H9 (cell line): ENCODE measurements around the gene COX17. TPM values are rescaled to one million over a fixed set of nuclear protein-coding genes. Genes with fewer than 3 reads are reported as not detected.

Experiments
- DNase-seq: peaks from one replicate; pipeline ENCODE4 v3.0.0-alpha.2; 2017
- H2AFZ ChIP-seq: one replicate; pipeline ENCODE4 v1.6.1; 2013; ENCODE audit warnings: mild to moderate bottlenecking, low read length, control low read depth, moderate library complexity
- H2AK5ac ChIP-seq: 2 replicates; pipeline ENCODE4 v1.6.1; 2013; ENCODE audit warnings: low read length, control low read depth, mixed read lengths; ENCODE audit not compliant: insufficient read length
- H2BK120ac ChIP-seq: one replicate; pipeline ENCODE4 v1.6.1; 2013; ENCODE audit warnings: low read depth, mild to moderate bottlenecking, low read length, control low read depth, inconsistent platforms; ENCODE audit not compliant: poor library complexity, severe bottlenecking
- H2BK12ac ChIP-seq: 2 replicates; pipeline ENCODE4 v1.6.1; 2013; ENCODE audit warnings: low read length, control low read depth, mixed read lengths, low read depth; ENCODE audit not compliant: insufficient read length
- H2BK15ac ChIP-seq: 2 replicates; pipeline ENCODE4 v1.6.1; 2013; ENCODE audit warnings: low read depth, low read length, control low read depth
- H2BK20ac ChIP-seq: one replicate; pipeline ENCODE4 v1.6.1; 2013; ENCODE audit warnings: low read depth, mild to moderate bottlenecking, low read length, control low read depth, inconsistent platforms; ENCODE audit not compliant: poor library complexity, severe bottlenecking
- H2BK5ac ChIP-seq: 2 replicates; pipeline ENCODE4 v1.6.1; 2013; ENCODE audit warnings: low read length, control low read depth, mixed read lengths; ENCODE audit not compliant: insufficient read length
- H3K14ac ChIP-seq: 2 replicates; pipeline ENCODE4 v1.6.1; 2013; ENCODE audit warnings: low read length, control low read depth; ENCODE audit not compliant: insufficient read depth
- H3K18ac ChIP-seq: 2 replicates; pipeline ENCODE4 v1.6.1; 2013; ENCODE audit warnings: low read depth, mild to moderate bottlenecking, mixed read lengths, low read length, control low read depth; ENCODE audit not compliant: insufficient read length
- H3K23ac ChIP-seq: 2 replicates; pipeline ENCODE4 v1.6.1; 2013; ENCODE audit warnings: low read length, control low read depth, mixed read lengths, low read depth; ENCODE audit not compliant: insufficient read length
- H3K23me2 ChIP-seq: 2 replicates; pipeline ENCODE4 v1.6.1; 2013; ENCODE audit warnings: low read depth, mild to moderate bottlenecking, mixed read lengths, low read length, control low read depth; ENCODE audit not compliant: insufficient read length, poor library complexity, severe bottlenecking
- H3K27ac ChIP-seq: 2 replicates; pipeline ENCODE4 v1.5.1; 2013; ENCODE audit warnings: low read length, control low read depth, mixed read lengths, low read depth; ENCODE audit not compliant: insufficient read length
- H3K27me3 ChIP-seq: 2 replicates; pipeline ENCODE4 v1.6.1; 2013; ENCODE audit warnings: low read length, control low read depth, inconsistent platforms; ENCODE audit not compliant: insufficient read depth
- H3K4ac ChIP-seq: 2 replicates; pipeline ENCODE4 v1.6.1; 2013; ENCODE audit warnings: low read depth, mild to moderate bottlenecking, control low read depth, inconsistent platforms, low read length, moderate library complexity
- H3K4me1 ChIP-seq: 2 replicates; pipeline ENCODE4 v1.6.1; 2013; ENCODE audit warnings: low read length, control low read depth, inconsistent platforms; ENCODE audit not compliant: insufficient read depth
- H3K4me2 ChIP-seq: 2 replicates; pipeline ENCODE4 v1.6.1; 2013; ENCODE audit warnings: low read length, control low read depth, mixed read lengths; ENCODE audit not compliant: insufficient read length, insufficient read depth
- H3K56ac ChIP-seq: 2 replicates; pipeline ENCODE4 v1.6.1; 2013; ENCODE audit warnings: low read depth, mild to moderate bottlenecking, mixed read lengths, low read length, control low read depth; ENCODE audit not compliant: insufficient read length
- H3K79me1 ChIP-seq: 2 replicates; pipeline ENCODE4 v1.6.1; 2013; ENCODE audit warnings: low read depth, mild to moderate bottlenecking, moderate library complexity, low read length, control low read depth, inconsistent platforms; ENCODE audit not compliant: insufficient read depth, poor library complexity, severe bottlenecking
- H3K79me2 ChIP-seq: 2 replicates; pipeline ENCODE4 v1.6.1; 2013; ENCODE audit warnings: low read length, control low read depth, inconsistent platforms; ENCODE audit not compliant: insufficient read depth
- H3K9ac ChIP-seq: 2 replicates; pipeline ENCODE4 v1.6.1; 2013; ENCODE audit warnings: low read length, control low read depth, mixed read lengths; ENCODE audit not compliant: insufficient read length; ENCODE audit errors: extremely low read depth
- H3K9me3 ChIP-seq: one replicate; pipeline ENCODE4 v1.6.1; 2013; ENCODE audit warnings: low read depth, low read length, inconsistent platforms; ENCODE audit not compliant: control insufficient read depth
- H3T11ph ChIP-seq: one replicate; pipeline ENCODE4 v1.6.1; 2013; ENCODE audit warnings: mild to moderate bottlenecking, low read length, control low read depth, inconsistent platforms
- H4K20me1 ChIP-seq: one replicate; pipeline ENCODE4 v1.6.1; 2013; ENCODE audit not compliant: control insufficient read depth, insufficient read length, insufficient read depth
- H4K5ac ChIP-seq: 2 replicates; pipeline ENCODE4 v1.6.1; 2013; ENCODE audit warnings: low read depth, mild to moderate bottlenecking, mixed read lengths, low read length, control low read depth; ENCODE audit not compliant: insufficient read length
- H4K8ac ChIP-seq: replicated peaks from 2 replicates; pipeline ENCODE4 v1.6.1; 2013; ENCODE audit warnings: low read length, control low read depth, mixed read lengths, low read depth; ENCODE audit not compliant: insufficient read length
- H4K91ac ChIP-seq: 2 replicates; pipeline ENCODE4 v1.6.1; 2013; ENCODE audit warnings: low read depth, mild to moderate bottlenecking, moderate library complexity, mixed read lengths, low read length, control low read depth; ENCODE audit not compliant: insufficient read length
- H3K27ac Mint-ChIP-seq, 3 experiments: 2 replicates in 2 of 3; 3 replicates in 1 of 3; pipeline ENCODE4 v1.8.0; 2020 to 2021; ENCODE audit warnings: mixed read lengths in 3 of 3, mild to moderate bottlenecking in 1 of 3, moderate library complexity in 1 of 3
- H3K27me3 Mint-ChIP-seq: 2 replicates; pipeline ENCODE4 v1.8.0; 2021; ENCODE audit warnings: low read depth, mild to moderate bottlenecking, moderate library complexity, mixed read lengths
- H3K36me3 Mint-ChIP-seq, 3 experiments: 2 replicates in 2 of 3; 3 replicates in 1 of 3; pipeline ENCODE4 v1.8.0; 2020 to 2021; ENCODE audit warnings: low read depth in 3 of 3, mixed read lengths in 3 of 3; ENCODE audit not compliant: insufficient read depth in 1 of 3
- H3K4me1 Mint-ChIP-seq, 2 experiments: 2 replicates each; pipeline ENCODE4 v1.8.0; 2020; ENCODE audit warnings: mixed read lengths in 2 of 2
- H3K4me3 Mint-ChIP-seq, 2 experiments: 2 replicates in 1 of 2; 3 replicates in 1 of 2; pipeline ENCODE4 v1.8.0; 2020 to 2021; ENCODE audit warnings: mild to moderate bottlenecking in 2 of 2, mixed read lengths in 2 of 2, moderate library complexity in 1 of 2
- H3K9me3 Mint-ChIP-seq, 2 experiments: 2 replicates in 1 of 2; 3 replicates in 1 of 2; pipeline ENCODE4 v1.8.0; 2020; ENCODE audit warnings: mild to moderate bottlenecking in 2 of 2, mixed read lengths in 2 of 2, moderate library complexity in 1 of 2
- WGBS: extraction: QIAGEN DNeasy Blood & Tissue Kit; methylation state at CpG from one replicate; pipeline ENCODE4 v1.1.7; 2013; ENCODE audit warnings: missing lambda C conversion rate, low lambda C conversion rate, mixed read lengths; ENCODE audit not compliant: insufficient read length; ENCODE audit errors: extremely low coverage; 5-methylcytosine and 5-hydroxymethylcytosine counted together
- total RNA-seq: library from RNA; stranded (reverse); gene quantifications from 2 replicates; pipeline ENCODE4 v1.2.1, GENCODE V29; 2021
- TF ChIP-seq, protein P1 (sequence below): fragments of 200-600 bp; sonication (generic); conservative IDR thresholded peaks from 3 replicates; pipeline ENCODE4 v1.8.0; 2021; ENCODE audit warnings: antibody characterized with exemption, mild to moderate bottlenecking

The COX17 gene
- total RNA-seq, 1 experiment from 2014 or later = 47.0 TPM

DNA sequence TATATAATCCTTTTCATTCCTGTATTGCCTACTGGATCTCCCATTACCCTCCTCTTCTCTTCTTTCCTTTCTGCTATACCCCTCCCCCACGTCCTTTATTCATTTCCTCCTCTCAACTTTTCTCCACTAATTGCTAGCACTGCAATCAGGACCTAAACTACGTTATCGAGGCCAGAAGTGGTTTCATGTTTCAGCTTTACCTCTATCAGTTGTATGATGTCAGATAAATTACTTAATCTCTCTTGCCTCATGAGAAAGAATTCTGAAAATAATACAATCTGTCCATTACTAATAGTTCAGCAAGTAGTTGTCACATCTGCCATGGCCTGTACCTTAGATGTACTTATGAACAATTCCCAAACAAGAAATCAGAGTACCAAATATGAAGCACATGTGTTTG lies 27.4 kb downstream of the COX17 start:
- Histone ChIP-seq H2BK120ac (no peak overlapping the region), H3K9ac (no peak overlapping the region)
- H3K9me3 Mint-ChIP-seq = no peaks in the 10 kb centered on the region; a peak in 1 of 5 replicates

More for the DNA sequence above, 27.4 kb downstream of the COX17 start:
- Histone ChIP-seq H3K23ac (no peak overlapping the region), H3K18ac (no peak overlapping the region), H4K91ac (no peak overlapping the region), H3K27me3 (no peaks in the 10 kb centered on the region), H4K20me1 (no peaks in the 10 kb centered on the region), H3K4me1 (no peaks in the 10 kb centered on the region; the same call in 1 of the 2 replicates), H3K27ac (no peak overlapping the region), H3K79me1 (no peaks in the 10 kb centered on the region), H4K5ac (no peak overlapping the region), H4K8ac (no peak overlapping the region), H3K56ac (no peak overlapping the region), H2BK12ac (no peak overlapping the region), H2BK15ac (no peak overlapping the region), H3K4ac (no peak overlapping the region), H3K4me2 (no peak overlapping the region), H2AK5ac (no peak overlapping the region), H2AFZ (no peak overlapping the region), H3K14ac (no peak overlapping the region), H2BK20ac (no peak overlapping the region), H2BK5ac (no peak overlapping the region), H3K23me2 (no peaks in the 10 kb centered on the region), H3T11ph (no peak overlapping the region), H3K9me3 (no peaks in the 10 kb centered on the region), H3K79me2 (no peaks in the 10 kb centered on the region)
- WGBS = 100% methylated on average over 1 of the region's 3 CpGs
- Mint-ChIP-seq H3K4me1 (peaks cover 19 to 23% of the 10 kb centered on the region in 2 experiments), H3K27ac (no peak overlapping the region), H3K27me3 (no peaks in the 10 kb centered on the region), H3K36me3 (no peaks in the 10 kb centered on the region; a peak in 1 of 7 replicates), H3K4me3 (no peak overlapping the region)
- TF ChIP-seq, protein P1, sequence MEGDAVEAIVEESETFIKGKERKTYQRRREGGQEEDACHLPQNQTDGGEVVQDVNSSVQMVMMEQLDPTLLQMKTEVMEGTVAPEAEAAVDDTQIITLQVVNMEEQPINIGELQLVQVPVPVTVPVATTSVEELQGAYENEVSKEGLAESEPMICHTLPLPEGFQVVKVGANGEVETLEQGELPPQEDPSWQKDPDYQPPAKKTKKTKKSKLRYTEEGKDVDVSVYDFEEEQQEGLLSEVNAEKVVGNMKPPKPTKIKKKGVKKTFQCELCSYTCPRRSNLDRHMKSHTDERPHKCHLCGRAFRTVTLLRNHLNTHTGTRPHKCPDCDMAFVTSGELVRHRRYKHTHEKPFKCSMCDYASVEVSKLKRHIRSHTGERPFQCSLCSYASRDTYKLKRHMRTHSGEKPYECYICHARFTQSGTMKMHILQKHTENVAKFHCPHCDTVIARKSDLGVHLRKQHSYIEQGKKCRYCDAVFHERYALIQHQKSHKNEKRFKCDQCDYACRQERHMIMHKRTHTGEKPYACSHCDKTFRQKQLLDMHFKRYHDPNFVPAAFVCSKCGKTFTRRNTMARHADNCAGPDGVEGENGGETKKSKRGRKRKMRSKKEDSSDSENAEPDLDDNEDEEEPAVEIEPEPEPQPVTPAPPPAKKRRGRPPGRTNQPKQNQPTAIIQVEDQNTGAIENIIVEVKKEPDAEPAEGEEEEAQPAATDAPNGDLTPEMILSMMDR = no peak
- DNase-seq = no peak
